NCI-H1694 treated with DMSO at 0.1 percent for 48 hours (cell line): Measurements from ENCODE around the gene GALNT15.
A peak's percentile ranks its signal among the peaks of the same experiment; 100 is the strongest.

Experiments
- DNase-seq: peaks from one replicate; lab custom pipeline; 2025; lab: John Stamatoyannopoulos, UW

Gene GALNT15, protein sequence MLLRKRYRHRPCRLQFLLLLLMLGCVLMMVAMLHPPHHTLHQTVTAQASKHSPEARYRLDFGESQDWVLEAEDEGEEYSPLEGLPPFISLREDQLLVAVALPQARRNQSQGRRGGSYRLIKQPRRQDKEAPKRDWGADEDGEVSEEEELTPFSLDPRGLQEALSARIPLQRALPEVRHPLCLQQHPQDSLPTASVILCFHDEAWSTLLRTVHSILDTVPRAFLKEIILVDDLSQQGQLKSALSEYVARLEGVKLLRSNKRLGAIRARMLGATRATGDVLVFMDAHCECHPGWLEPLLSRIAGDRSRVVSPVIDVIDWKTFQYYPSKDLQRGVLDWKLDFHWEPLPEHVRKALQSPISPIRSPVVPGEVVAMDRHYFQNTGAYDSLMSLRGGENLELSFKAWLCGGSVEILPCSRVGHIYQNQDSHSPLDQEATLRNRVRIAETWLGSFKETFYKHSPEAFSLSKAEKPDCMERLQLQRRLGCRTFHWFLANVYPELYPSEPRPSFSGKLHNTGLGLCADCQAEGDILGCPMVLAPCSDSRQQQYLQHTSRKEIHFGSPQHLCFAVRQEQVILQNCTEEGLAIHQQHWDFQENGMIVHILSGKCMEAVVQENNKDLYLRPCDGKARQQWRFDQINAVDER

DNA sequence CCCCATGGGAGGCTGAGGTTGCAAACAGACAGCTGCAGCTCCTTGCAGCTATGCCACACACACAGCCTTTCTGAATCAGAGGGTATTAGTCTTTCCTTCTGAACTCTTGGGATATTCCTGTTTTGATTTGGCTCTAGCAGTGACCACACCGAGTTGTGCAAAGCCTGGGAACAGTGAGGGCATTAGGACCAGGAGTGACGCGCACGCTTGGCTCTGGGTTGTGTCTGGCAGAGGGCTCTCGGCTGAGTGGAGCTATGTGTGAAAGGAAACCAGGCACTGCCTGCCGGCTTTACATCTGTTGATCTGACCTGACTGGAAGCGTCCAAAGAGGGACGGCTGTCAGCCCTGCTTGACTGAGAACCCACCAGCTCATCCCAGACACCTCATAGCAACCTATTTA lies at the start of gene GALNT15:
GALNT15 (plus strand) TSS at position 292 of the 400 bp plus-strand sequence. CDS start 472 bp downstream, outside the sequence.
- peak; percentile 34 for DNase-seq

DNA sequence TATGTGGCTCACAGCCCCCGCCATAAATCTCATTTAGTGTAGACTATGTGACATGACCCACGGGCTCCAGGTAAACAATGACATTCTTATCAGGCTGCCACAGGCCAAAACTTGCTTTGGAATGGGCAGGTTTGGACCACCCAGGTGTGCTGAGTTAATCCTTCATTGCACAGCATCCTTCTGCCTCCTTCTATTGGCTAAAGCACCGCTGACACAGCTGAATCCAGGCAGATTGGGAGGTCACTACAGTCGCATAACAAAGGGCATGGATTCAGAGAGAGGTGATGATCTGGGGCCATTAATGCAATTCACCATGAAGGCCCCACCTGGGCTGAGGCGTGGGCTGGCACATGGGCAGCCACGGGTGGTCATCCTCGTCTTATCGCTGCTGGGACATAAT lies 47.8 kb upstream of the GALNT15 start:
- DNase-seq = no peak

DNA sequence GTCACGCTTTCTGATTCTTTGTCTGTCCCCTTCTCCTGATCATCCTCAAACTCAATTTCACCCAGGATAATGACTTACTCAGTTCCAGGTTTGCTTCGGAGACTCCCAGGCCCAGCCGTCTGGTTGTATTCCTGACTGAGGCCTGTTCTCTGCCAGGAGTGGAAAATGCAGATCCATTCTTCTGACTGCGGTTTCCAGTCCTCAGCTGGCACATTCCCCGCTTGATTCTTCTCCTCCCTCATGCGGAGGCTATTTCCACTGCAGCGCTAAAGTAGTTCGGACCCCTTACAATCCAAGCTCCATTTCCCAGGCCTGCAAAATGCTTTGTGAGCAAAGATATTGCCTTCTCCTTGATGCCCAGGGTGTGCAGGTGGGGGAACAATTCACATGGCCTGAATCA lies 47.2 kb upstream of the GALNT15 start:
- no peak for DNase-seq

DNA sequence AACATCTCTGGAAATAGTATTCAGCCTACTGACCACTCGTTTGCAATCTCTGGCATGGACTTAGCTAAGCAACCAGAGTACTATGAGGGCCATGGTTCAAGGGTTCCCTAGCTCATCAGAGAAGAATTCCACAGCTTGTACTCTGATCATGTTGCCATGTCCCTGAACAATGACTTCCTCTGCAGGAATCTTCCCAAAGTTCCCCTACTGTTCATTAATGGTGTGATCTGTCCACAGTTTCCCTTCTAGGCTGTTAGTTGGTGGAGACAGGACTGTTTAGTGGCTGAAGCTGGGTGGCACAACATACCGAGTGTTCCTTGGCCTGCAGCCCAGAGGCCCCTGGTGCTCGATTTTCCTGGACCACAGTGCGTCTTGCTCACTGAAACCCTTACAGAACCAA lies 44.4 kb upstream of the GALNT15 start:
- no peak for DNase-seq

DNA sequence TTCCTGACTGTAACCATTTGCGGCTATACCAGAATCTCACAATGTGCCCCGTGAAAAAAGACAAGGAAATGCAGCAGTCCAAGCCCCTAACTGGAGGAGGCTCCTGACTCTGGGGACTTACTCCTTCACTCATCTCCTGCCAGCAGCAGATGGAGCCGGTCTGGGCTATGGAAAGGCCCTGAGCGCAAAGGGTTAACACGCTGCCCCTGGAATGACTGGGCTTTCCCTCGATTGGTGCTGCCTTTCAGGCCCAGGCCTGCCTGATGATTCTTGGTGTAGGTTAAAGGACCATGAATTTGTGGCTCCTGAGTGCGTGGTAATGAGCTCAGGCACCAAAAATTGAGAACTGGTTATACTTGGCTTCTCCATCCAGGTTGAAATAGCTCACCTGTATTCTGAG lies 42.3 kb upstream of the GALNT15 start:
- peak; percentile 56 for DNase-seq

DNA sequence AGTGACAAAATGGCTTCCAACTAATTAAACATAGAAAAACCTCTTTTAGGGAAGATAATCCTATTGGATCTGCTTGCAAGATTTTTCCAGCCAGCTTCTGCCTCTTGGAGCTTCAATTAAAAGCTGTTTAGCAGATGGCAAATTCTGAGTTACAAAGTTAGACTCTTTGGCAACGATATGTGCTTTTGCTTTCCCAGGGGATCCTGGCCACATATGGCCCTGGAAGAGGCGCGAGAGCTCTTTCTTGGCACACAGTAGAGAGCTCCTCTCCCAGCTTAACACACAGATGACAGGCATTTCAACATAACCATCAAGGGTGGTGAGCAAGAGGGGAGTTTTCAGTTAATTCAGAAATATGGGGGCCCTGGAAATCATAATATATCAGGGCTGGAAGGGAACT lies 41.6 kb upstream of the GALNT15 start:
- peak; percentile 98 for DNase-seq

DNA sequence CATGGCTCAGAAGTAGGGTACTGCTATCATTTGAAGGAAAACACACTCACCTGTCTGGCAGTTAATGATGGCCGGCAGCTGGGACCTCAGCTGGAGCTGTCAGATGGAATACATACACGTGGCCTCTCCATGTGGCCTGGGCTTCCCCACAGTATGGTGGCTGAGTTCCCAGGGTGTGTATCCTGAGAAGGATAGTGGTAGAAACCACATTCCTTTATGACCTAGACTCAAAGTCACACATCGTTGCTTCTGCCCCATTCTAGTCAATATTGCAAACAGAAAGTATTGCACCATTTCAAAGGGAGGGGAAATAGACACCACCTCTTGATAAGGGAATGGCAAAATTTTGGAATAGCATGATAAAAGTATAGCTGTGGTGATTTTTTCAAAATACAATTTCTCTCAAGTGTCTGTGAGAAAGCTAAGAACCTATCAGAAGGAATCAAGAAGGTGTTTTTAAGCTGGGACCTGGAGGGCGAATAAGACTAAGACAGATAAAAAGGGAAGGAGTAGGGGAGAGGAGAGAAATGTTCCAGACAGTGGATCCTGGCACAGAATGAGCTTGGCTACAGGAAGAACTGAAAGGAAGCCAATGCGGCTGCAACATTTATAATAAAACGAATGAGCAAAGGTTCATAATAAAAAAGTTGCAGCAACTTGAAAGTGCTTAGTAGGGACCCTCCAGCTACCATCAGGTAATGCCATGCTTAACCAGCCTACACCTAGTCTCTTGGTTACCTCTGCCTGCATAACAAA lies 40.1 kb upstream of the GALNT15 start:
- no peak for DNase-seq

DNA sequence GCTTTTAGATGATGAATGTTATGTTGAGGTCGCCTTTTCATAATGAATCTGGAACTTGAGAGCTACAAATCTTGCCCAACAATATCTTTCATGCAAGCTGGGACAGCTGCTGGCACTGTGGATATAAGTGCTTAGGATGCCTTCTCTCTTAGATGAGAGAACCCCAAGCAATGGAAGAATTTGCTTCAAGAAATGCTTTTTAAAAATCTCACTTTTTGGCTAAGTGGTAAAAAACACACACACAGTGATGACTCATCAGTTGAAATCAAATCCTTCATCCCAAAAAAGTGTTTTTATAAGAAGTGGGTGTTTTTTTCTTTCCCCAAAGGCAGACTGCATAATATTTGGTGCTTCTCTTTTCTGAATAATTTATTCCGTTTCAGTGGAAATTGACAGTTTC lies 38.4 kb upstream of the GALNT15 start:
- no peak for DNase-seq

DNA sequence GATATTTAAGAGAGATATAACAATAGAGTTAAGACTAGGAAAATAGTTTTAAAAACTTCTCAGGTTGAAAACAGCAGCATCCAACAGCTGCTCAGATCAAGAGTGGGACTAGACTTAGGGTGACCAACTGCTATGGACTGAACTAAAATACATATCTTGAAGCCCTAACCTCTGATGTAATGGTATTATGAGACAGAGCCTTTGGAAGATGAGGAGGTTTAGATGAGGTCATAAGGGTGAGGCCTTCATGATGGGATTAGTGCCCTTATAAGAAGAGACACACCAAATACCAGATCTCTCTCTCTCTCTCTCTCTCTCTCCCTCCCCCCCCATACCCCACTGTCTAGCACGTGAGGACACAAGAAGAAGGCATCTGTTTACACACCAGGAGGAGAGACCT lies 37.4 kb upstream of the GALNT15 start:
- DNase-seq = no peak

DNA sequence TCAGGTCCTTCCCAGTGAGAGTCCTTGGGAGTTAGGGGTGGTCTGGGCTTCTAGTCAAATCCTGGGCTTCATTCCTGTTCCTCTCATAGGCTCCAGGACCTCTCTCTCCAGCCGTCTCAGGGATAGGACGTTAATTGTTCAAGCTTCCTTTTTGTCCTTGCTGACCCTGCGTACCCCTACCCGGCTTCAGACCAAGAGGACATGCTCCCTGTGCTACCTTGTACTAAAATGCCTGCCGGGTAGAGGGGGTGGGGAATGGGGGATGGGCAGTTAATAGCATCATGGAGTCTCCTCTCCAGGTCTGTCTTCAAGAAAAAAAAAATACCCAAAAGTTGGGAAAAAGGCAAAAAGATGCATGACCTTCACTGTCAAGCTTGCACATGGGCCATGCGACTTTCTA lies 36.5 kb upstream of the GALNT15 start:
- DNase-seq = no peak

DNA sequence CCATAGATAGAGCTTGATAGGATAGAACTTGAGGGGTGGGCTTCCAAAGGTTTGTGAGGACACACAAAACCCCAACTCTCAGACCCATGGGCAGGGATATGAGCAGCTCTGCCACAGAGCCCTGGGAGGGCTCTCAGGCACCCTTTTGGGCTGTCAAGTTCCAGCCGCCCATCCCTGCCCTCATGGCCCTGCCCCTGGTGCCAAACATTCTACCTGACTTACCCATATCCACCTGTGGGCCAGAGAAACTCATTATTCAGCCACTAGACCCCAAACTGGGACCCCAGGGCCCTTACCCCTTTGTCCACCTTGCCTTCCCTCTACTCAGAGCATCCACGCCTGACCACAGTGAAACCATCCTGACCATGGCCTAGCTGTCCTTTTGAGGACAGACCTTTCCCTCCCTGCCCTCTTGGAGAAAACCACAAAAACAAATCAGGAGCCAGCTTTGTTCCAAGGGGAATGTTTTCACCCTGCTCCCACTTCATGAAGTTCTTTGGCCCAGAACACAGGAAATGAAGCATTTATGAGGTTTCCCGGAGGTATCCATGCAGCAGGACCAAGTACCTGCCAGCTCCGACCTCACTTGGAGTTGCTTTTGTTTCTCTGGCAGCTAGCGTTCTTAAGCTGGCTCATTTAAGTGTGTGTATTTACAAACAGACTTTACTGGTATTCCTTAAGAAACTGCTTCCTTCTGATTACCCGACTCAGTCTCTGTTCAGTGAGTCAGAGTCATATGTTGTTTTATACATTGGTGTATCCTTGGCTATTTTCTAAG lies 34.2 kb upstream of the GALNT15 start:
- DNase-seq = no peak

DNA sequence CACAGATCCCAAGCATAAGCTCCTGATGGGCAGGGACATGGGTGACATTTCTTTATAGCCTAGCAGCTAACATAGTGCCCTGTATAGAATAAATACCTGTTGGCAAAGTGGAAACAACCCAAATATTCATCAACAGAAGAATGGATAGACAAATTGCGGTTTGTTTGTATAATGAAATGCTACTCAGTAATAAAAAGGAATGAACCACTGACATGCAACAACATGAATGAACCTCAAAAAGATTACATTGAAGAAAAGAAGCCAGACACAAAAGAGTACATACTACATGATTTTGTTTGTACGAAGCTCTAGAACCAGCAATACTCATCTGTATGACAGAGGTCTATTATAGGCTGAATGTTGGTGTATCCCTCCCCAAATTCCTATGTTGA lies 33.6 kb upstream of the GALNT15 start:
- no peak for DNase-seq

DNA sequence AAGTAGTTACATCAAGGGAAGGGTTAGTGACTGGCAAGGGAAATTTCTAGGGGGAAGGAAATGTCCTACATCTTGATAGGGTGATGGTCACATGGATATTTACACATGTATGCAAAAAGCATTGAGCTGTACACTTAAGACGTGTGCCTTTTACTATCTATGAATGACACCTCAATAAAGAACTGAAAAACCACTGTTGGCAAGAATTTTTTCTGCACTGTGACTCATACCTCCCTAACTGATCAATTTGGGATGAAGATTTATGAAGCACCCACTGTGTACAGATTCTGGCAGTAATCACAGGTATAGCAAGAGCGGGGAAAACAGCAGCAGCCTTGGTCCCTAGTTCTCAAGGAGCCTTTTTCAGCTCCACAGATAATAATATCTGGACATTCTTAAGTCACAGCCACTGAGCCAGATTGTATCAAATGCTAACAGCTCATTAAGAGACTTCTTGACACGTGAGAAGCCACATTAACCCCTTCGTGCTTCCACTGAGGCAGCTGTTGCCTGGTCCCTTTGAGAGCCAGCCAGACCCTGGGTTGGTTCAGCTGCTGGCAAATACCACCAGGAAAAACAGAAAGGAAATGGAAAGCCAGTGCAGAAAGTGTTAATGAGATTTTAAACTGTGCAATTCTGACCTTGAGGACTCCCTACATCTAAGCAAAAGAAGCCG lies 32.0 kb upstream of the GALNT15 start:
- DNase-seq = no peak

DNA sequence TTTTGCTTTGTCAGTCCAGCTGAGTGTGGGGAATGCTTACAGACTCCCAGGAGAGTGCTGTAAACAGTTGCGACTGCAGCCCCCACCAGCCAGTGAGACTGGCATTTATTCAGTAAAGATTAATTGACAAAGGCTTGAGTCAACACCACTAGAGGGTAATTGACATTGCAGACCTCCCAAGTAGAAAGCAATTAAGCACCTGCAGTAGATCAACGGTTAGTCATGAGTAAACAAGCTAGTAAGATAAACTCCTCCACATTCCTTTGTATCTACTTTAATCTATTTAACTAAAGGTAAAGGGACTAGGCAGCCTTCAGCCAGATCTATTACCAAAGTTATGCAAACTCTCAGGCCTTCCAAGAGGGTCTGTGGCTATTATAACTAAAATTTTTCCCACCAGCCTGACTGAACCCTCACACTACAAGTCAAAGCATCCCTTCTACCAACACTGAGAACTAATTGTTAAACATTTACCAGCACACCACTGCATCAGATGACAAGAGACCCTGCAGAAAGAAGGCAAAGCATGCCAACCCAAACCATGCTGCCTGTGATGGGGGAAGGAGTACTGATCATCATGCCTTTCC lies 30.5 kb upstream of the GALNT15 start:
- no peak for DNase-seq

DNA sequence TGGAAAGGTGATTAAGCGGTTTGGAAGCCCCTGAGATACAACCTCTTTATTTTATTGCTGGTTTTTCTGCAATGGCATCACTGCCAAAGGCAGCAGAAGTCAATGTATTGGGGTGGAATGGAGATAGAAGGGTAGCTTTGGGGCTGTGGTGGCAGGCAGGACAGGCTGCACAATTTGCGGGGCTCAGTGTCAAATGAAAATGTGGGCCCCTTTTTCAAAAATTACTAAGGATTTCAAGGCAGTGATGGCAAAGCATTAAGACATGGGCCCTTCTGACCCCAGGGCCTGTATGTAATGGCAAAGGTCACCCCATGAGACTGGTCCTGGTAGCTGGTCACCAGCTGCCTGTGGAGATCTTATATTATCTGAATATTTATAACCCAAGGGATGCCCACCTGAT lies 29.3 kb upstream of the GALNT15 start:
- DNase-seq = no peak

DNA sequence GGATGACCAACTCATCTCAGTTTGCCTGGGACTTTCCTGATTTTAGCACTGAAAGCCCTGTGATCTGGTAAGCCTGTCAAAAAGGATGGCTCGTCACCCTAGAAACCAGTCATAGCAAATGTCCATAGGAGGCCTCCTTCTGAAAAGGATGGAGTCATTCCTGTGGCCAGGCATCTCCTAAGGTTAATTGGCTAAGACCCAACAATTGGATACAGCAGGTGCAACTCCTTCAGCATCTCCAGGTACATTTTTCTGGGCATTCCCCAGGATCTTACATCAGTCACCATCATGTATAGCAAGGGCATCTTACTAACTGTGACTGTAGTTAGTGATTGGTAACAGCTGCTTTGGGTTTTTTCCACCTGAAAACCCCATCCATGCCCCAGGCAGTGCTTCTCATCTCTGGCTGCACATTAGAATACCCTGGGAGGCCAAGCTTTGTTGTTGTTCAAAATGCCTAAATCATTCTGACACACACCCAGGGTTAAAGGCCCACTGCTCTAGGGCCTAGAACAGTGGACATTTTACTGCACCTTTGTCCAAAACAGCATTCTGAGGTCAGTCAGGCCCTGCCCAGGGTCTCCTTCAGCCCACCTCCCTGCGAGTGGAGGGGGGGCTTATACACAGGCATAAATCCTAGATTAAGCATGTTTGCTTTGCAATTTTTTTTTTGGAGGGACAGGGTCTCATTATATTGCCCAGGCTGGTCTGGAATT lies 28.3 kb upstream of the GALNT15 start:
- no peak for DNase-seq

DNA sequence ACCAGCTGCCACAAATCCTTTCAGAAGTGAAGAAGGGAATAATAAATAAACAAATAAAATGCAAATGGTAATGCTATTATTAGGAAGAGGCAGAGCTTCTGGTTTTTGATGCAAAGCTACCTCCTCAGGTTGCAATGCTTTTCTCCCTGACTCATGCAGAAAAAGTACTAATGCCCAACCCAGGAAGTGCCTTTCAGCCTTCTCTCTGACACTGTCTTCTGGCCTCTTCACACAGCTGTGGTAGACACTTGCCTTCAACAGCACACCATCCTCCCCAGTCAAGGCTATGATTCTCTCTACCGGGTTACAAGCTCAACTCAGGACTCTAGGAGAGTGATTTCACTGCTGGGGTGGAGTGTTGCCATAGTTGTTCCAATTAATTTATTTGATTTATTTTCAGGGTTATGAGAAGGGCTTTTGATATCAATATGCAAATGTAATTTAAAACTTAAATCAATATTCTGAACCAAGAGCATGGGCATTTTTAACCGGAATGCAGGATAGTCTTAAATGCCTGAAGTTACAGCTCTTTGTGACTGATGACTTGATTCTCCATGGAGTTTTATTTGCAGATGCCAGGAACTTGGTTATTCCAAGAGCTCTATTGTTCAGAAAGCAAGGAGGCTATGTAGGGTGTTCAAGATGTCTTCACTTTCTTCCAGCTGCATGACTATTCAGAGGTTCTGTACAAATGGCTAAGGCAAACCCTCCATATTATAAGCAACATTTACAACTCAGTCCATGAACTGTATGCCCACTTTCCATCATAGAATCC lies 27.1 kb upstream of the GALNT15 start:
- DNase-seq = no peak

DNA sequence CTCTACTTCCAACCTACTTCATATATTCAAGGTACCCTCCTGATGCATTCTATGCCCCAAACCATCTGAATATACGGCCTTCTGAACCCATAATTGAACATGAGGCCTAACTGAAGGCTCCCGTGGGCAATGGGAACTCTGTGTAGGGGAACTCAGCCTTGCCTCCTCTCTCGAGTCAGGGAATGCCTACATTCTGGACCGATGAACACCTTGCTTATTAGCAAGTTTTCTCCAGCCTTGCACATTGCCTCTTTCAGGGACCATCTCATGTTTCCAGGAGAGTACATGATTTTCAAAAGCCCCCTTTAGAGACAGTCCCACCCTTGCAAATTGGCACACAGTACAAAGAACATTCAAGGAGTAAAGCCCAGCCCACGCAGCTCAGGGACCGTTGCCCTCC lies 26.3 kb upstream of the GALNT15 start:
- no peak for DNase-seq

DNA sequence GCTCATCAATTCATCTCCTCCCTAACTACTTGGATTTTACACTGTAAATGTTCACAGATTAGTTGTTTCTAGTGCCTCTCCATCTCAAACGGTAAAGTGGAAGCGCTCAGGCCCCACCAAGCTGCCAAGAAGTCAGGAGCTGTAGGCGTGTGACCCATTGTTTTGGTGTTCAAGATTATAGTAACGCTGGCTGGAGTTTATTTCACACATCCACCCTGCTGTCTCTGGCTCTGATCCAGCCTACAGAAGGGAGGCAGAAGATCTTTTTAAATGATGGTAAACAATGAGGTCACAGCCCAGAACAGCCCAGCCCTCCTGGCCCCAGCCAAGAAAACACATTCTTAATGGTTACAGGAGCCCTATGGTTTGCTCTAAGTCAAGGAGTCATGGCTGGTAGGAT lies 25.7 kb upstream of the GALNT15 start:
- DNase-seq = peak; percentile 84

DNA sequence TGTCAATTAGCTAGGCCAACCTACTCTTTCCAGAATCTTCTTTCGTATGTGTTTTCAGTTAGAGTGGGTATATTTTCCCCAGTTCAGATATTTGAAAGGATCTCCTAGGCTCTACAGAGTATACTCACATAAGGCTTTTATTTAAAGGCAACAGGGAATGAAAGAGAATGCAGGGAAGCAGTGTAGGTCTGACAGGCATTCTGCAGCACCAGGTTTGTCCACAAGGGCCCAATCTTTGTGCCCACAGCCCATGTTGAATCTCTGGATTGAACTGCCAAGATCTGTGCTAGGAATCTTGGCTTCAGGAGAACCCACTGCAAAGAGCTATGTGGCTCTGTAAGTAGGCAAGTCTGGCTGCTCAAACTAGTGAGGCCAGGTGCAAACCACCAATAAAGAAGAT lies 24.2 kb upstream of the GALNT15 start:
- no peak for DNase-seq
